Parathyroid adenoma (tissue), 2 donors: ENCODE measurements around the gene RAB10.

ENCODE experiments used
- H2AFZ ChIP-seq: fragments of 300-600 bp; sonication (generic); one replicate; pipeline ENCODE4 v1.7.0; 2017; ENCODE audit warnings: antibody characterized with exemption, mild to moderate bottlenecking
- H3K27ac ChIP-seq: fragments of 300-600 bp; sonication (generic); one replicate; pipeline ENCODE4 v1.7.0; 2017
- H3K27me3 ChIP-seq: fragments of 300-600 bp; sonication (generic); one replicate; pipeline ENCODE4 v1.7.0; 2017; ENCODE audit warnings: low read length; ENCODE audit not compliant: control insufficient read depth, insufficient read depth
- H3K36me3 ChIP-seq: fragments of 300-600 bp; sonication (generic); one replicate; pipeline ENCODE4 v1.7.0; 2017; ENCODE audit warnings: low read length; ENCODE audit not compliant: control insufficient read depth, insufficient read depth
- H3K4me1 ChIP-seq: fragments of 300-600 bp; sonication (generic); one replicate; pipeline ENCODE4 v1.7.0; 2017; ENCODE audit warnings: control low read depth
- H3K4me2 ChIP-seq: fragments of 300-600 bp; sonication (generic); one replicate; pipeline ENCODE4 v1.7.0; 2017; ENCODE audit warnings: low read length
- H3K4me3 ChIP-seq: fragments of 300-600 bp; sonication (generic); one replicate; pipeline ENCODE4 v1.7.0; 2017; ENCODE audit warnings: low read depth, low read length
- H3K79me2 ChIP-seq: fragments of 300-600 bp; sonication (generic); one replicate; pipeline ENCODE4 v1.7.0; 2017; ENCODE audit warnings: control low read depth
- H3K9ac ChIP-seq: fragments of 300-600 bp; sonication (generic); one replicate; pipeline ENCODE4 v1.7.0; 2017; ENCODE audit warnings: mild to moderate bottlenecking
- H3K9me3 ChIP-seq: fragments of 300-600 bp; sonication (generic); one replicate; pipeline ENCODE4 v1.7.0; 2017; ENCODE audit warnings: low read length; ENCODE audit not compliant: control insufficient read depth
- TF ChIP-seq, protein P1 (sequence below): fragments of 300-600 bp; sonication (generic); IDR thresholded peaks from one replicate; pipeline ENCODE4 v1.7.0; 2017; ENCODE audit warnings: antibody characterized with exemption, mild to moderate bottlenecking
- donor health status: primary hyperparathyroidism.

Gene RAB10

DNA sequence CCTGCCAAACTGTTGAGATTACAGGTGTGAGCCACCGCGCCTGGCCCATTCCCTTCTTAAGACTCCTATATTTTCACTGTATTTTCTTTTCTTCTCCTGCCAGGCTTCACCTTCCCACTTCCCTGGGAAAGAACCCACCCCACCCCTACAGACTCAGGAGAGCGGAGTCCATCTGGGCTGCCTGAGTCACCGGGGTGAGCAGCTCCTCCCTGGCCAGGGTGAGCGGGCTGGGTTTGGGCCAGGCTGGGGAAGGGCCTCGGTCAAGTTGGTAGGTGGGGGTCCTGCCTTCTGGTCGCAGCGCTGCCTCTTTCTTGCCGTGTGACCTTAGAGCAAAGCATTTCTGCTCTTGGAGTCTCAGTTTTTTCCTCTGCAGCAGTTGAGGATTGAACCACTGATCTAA, 136.9 kb downstream of the RAB10 start:
- H3K27ac ChIP-seq, result no peak overlapping the region
- no peak overlapping the region for H3K4me2 ChIP-seq
- no peak overlapping the region for H2AFZ ChIP-seq
- H3K4me1 ChIP-seq, result peaks cover 10% of the 10 kb centered on the region
- no peaks in the 10 kb centered on the region for H3K36me3 ChIP-seq
- H3K9ac ChIP-seq, result no peak overlapping the region
- TF ChIP-seq, protein P1, sequence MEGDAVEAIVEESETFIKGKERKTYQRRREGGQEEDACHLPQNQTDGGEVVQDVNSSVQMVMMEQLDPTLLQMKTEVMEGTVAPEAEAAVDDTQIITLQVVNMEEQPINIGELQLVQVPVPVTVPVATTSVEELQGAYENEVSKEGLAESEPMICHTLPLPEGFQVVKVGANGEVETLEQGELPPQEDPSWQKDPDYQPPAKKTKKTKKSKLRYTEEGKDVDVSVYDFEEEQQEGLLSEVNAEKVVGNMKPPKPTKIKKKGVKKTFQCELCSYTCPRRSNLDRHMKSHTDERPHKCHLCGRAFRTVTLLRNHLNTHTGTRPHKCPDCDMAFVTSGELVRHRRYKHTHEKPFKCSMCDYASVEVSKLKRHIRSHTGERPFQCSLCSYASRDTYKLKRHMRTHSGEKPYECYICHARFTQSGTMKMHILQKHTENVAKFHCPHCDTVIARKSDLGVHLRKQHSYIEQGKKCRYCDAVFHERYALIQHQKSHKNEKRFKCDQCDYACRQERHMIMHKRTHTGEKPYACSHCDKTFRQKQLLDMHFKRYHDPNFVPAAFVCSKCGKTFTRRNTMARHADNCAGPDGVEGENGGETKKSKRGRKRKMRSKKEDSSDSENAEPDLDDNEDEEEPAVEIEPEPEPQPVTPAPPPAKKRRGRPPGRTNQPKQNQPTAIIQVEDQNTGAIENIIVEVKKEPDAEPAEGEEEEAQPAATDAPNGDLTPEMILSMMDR, result no peak
- H3K4me3 ChIP-seq, result no peak overlapping the region
- H3K9me3 ChIP-seq, result no peaks in the 10 kb centered on the region
- H3K27me3 ChIP-seq, result no peaks in the 10 kb centered on the region
- H3K79me2 ChIP-seq, result peaks cover 19% of the 10 kb centered on the region

DNA sequence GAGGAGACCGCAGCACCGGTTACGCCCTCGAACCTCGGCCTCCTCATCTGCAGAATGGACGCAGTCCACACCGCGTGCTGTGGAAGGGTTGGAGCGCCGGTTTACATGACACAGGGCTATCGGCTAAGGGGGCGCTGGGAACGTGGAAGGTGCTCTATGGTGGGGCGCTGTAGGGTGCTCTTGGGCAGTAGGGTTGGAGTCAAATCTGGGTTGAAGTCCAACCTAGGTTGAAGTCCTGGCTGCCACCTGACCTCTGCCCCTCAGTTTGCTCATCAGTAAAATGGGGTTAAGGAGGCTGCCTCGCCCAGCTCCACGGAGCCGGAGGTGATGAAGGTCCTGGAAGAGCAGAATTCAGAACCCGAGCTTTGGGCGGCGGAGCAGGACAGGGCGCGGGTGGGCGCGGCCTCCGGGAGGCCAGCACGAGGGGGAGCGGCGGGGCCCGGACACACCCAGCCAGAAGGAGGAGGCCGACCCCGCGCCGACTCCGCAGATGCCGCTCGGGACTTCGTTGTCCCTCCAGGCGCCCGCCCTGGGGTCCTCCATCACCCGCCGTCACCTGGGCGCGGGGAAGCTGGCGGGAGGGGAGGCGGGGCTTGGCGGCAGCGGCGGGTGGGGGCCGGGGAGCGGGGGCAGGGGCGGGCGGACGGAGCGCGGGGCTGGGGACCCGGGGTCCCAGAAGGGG, 138.4 kb downstream of the RAB10 start:
- TF ChIP-seq, protein P1, result no peak
- H3K4me3 ChIP-seq, result peak overlapping the region; percentile 46
- peaks cover 20% of the 10 kb centered on the region for H3K4me1 ChIP-seq
- H3K4me2 ChIP-seq, result peak overlapping the region; percentile 57
- H2AFZ ChIP-seq, result peak overlapping the region; percentile 86
- no peaks in the 10 kb centered on the region for H3K36me3 ChIP-seq
- no peak overlapping the region for H3K9ac ChIP-seq
- no peaks in the 10 kb centered on the region for H3K27me3 ChIP-seq
- no peaks in the 10 kb centered on the region for H3K9me3 ChIP-seq
- peak overlapping the region; percentile 66 for H3K27ac ChIP-seq
- peaks cover 28% of the 10 kb centered on the region for H3K79me2 ChIP-seq

DNA sequence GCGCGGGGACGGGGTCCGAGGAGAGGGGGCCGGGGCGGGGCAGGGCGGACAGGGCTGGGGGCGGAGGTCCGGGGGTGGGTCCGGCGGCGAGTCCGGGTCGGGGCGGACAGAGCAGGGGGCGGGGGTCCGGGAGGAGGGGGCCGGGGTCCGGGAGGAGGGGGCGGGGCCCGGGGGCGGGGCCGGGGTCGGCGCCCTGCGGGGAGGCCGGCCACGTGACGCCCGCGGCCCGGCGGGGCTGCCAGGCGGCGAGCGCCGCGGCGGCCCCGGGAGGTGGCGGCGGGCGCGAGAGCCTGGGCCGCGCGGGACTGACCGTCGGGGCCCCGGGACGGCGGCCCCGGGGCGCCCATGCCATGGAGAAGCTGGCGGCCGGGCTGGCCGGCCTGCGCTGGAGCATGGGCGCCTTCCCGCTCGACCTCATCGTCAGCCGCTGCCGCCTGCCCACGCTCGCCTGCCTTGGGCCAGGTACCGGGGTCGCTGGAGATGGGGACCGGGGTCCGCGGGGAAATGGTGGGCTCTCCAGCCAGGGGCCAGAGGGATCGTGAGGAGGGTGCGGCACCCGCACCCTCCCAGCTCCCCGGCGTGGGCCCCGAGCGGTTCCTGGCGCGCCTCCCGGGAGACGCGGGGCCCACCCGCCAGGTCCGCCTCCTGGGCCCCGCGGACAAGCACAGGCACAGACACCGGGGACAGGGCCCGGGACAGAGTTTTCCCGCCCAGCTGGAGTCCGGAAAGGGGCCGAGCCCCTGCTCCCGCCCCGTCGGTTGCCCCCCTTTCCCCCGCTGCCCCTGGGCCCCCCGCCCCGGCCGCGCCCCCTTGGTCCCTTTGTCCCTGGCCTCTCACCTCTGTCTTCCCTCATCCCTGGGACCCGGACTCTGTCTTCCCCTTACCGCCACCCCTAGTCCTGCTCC, 139.2 kb downstream of the RAB10 start, which contains the start of gene GAREM2:
Gene GAREM2 (plus strand): TSS at position 218 of the 905 bp plus-strand sequence. CDS start 133 bp downstream, at position 351.
- H3K4me1 ChIP-seq, result peaks cover 20% of the 10 kb centered on the region
- TF ChIP-seq, protein P1, result no peak
- H3K4me2 ChIP-seq, result peak within 1 kb of the TSS; percentile 93
- peaks cover 32% of the 10 kb centered on the region for H3K79me2 ChIP-seq
- H3K9me3 ChIP-seq, result no peaks in the 10 kb centered on the region
- H3K4me3 ChIP-seq, result peak within 1 kb of the TSS; percentile 58
- no peaks in the 10 kb centered on the region for H3K27me3 ChIP-seq
- no peaks in the 10 kb centered on the region for H3K36me3 ChIP-seq
- H3K9ac ChIP-seq, result peak within 1 kb of the TSS; percentile 97
- peak within 1 kb of the TSS; percentile 98 for H3K27ac ChIP-seq
- H2AFZ ChIP-seq, result peak within 1 kb of the TSS; percentile 86

DNA sequence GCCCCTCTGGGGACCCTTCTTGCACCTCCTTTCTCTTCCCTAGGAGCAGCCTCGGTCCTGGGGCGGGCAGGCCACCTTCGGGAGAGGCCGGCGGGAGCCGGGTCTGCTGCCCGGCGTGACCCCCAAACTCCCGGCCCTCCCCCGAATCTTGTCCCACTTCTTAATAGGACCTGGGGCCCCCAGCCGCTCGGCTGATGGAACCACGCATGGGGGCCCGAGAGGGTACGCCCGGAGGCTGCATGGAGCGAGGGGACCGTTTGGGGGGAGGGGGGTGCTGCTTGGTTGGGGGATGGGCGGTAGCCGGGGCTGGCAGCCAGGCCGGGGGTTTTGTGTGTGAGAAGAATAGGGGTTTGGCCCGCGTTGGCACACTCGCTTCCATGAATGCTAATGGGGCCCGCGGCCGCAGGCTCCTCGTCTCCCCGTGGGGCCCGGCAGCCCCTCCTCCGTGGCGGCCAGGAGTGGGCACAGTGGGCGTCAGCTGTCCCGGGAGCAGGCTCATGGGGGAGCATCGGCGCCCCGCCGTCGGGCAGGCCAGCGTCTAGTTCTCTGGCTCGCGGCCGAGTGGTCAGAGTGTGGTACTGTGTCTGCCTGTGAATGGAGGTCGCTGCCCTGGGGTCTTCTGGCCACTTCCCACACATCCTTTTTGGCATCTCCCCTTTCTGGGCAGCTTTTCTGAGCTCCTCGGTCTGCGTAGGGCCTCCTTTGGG, 140.0 kb downstream of the RAB10 start:
- Histone ChIP-seq H3K27me3 (no peaks in the 10 kb centered on the region), H2AFZ (peak overlapping the region; percentile 77), H3K4me1 (peaks cover 20% of the 10 kb centered on the region), H3K27ac (peak overlapping the region; percentile 98), H3K36me3 (no peaks in the 10 kb centered on the region), H3K4me2 (peak overlapping the region; percentile 93), H3K9ac (peak overlapping the region; percentile 97), H3K9me3 (no peaks in the 10 kb centered on the region), H3K79me2 (peaks cover 32% of the 10 kb centered on the region), H3K4me3 (peak overlapping the region; percentile 58)
- TF ChIP-seq, protein P1, result no peak
